Stimulated activated CD4-positive, alpha-beta T cell treated with anti-CD3 and anti-CD28 coated beads, Interleukin-15, amount 100 ng/mL, for 48 hours (primary cell): ENCODE measurements around the gene GMEB2.
"Not testable (repeated sequence)": the region's sequence is repeated elsewhere in the genome, so short reads cannot be mapped to it uniquely, and the experiment has no call there.

ENCODE experiments used
- DNase-seq, 2 donors: peaks; one replicate each; pipeline ENCODE4 v3.0.0-alpha.2; 2020; ENCODE audit warnings: low read depth in 2 of 2

Gene GMEB2

GRCh38 chr20:63560856-63561609 is 65.9 kb downstream of the GMEB2 start:
- no peak for DNase-seq

DNA sequence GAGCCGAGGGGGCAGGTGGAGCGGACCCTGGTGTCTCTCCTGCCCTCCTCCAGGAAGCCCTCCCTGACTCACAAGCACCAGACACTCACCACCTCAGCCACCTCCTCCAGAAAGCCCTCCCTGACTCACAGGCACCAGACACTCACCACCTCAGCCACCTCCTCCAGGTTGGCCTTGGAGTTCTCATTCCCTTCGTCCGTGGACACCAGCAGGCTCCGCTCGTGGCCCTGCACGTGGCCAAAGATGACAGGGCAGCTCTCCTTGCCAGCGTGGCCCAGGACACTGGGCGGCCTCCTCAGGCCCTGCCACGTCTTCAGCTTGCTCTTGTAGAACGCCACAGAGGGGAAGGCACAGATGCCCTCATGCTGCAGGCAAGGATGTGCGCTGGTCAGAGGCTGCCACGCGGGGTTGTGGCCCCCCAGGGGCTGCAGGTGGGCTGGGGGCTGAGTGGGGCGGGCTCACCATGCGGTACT is 66.5 kb downstream of the GMEB2 start:
- no peak for DNase-seq

DNA sequence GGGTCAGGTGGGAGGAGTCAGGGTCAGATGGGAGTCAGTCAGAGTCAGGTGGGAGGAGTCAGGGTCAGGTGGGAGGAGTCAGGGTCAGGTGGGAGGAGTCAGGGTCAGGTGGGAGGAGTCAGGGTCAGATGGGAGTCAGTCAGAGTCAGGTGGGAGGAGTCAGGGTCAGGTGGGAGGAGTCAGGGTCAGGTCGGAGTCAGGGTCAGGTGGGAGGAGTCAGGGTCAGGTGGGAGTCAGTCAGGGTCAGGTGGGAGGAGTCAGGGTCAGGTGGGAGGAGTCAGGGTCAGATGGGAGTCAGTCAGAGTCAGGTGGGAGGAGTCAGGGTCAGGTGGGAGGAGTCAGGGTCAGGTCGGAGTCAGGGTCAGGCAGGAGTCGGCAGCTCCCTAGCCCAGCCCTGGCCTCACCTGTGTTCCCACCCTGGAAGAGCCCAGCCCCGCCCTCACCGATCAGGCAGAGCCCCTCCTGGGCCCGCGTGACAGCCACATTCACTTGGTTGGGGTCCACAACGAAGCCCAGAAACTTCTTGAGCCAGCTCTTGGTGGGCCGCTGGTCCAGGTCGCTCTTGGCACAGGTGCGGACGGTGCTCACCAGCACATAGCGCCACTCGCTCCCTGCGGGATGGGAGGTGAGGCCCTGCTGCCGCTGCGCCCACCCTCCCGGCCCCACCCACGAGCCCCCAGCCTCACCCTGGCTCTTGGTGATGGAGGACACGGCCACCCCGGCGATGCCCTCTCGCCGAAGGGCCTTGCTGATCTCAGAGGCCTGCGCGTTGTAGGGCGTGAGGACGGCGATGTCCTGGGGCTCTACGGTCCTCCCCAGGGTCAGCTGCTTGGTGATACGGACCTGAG is 67.2 kb downstream of the GMEB2 start:
- not testable (repeated sequence) for DNase-seq

DNA sequence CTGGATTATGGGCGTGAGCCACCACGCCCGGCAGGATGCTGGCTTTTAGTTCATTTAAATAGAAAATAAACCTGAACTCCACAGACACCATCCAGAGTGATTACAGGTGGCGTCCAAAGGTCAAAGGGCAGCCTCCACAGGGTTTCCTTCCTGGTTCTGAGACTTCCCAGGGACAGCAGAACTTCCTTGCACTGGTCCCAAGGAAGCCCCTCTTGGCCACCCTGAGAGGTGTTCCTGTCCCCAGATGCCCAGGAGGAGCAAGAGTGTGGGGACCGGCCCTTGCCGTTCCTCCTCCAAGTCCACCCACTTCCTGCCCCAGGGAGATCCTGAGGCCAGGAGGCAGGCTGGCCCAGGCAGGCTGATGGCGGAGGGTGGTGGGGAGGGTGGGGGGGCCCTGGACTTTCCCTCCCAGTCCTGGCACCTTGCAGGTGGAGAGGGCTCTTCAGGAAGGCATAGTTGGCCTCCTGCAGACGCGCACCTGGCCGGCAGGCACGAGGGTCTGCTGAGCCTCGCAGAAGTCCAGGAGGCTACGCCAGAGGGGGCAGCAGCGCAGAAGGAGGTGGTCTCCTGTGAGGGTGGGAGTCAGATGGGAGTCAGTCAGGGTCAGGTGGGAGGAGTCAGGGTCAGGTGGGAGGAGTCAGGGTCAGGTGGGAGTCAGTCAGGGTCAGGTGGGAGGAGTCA is 68.0 kb downstream of the GMEB2 start:
- no peak for DNase-seq

- DNase-seq, result no peak
Measured at GRCh38 chr20:63557481-63557891, 69.4 kb downstream of the GMEB2 start.

DNA sequence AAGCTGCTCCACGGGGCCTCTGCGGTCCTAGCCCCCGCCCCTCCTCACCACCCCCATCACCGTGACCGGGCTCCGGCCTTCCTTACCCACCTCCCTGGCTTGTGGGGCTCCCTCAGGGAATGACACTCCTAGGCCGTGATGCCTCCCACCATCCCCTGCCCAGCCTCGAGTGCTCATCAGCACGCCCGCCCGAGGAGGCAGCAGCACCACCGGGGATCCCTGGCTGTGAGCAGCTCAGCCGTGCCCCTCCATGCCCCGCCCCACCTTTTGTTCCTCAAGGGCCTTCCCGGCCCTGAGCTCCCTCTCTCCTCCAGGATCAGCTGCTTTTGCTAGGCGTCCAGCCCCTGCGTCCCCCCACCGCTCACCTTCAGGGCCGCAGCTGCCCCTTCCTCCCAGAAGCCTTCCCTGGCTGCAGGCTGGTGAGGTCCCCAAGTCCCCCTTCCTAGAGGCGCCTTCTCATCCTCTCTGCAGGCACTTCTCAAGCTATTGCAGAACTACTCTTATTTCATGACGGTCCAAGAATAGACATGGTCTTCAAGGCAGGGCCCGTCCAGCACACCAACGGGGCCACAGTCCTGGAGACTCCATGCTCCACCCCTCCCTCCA is 69.9 kb downstream of the GMEB2 start:
- no peak for DNase-seq

DNA sequence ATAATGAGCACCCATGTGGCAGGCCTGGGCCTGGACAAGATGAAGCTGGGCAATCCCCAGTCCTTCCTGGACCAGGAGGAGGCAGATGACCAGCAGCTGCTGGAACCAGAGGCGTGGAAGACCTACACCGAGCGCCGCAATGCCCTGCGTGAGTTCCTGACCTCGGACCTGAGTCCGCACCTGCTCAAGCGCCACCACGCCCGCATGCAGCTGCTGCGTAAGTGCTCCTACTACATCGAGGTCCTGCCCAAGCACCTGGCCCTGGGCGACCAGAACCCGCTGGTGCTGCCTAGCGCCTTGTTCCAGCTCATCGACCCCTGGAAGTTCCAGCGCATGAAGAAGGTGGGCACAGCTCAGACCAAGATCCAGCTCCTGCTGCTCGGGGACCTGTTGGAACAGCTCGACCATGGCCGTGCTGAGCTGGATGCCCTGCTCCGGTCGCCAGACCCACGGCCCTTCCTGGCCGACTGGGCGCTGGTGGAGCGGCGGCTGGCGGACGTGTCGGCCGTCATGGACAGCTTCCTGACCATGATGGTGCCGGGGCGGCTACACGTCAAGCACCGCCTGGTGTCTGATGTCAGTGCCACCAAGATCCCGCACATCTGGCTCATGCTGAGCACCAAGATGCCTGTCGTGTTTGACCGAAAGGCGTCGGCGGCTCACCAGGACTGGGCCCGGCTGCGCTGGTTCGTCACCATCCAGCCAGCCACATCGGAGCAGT is 71.1 kb downstream of the GMEB2 start:
- no peak for DNase-seq

DNA sequence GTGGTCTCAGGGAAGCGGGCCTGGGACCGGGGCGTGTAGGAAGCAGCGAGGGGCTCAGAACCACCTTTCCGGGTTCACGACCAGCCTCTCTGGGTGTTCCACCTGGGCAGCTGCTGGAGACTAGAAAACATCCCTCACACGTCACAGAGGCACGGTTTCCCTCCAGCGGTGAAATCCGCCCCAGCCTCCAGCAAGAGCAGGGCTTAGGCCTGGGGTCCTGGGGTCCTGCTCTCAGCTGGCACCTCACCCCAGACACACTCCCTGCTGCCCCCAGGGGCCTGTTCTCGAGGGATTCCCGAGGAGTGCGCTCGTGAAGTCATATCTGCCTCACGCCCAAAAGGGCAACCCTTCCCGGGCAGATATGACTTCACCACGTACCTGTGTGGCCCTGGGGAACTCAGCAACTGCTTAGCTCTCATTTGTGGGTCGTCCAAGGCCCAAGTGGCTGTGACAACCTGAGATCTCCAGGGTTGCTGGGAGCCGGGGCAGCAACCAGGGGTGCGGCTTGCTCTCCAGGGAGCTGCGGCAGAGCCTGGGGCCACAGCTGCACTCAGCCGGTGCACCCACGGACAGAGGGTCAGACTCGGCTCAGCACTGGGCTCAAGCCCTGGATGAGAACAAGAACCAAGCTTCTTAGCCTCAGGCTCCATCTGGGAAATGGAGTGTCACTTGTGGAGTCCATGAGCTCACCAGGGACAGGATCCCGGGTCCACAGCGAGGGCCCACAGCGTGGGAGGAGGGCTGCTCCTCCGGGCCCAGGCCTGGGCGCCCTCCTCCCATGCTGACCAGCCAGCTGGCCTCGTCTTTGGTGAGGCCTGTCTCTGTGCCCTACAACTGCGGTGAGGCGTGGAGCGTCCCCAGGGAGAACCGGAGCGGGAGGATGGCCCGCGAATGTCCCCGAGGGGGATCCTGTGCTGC is 72.3 kb downstream of the GMEB2 start:
- DNase-seq, result no peak

- DNase-seq, result no peak
Measured at GRCh38 chr20:63553933-63554290, 73.0 kb downstream of the GMEB2 start, which contains the start of gene FNDC11. FNDC11 (plus strand) TSS chr20:63554159; CDS start chr20:63555664, 1,505 bp downstream.

GRCh38 chr20:63553251-63553932 is 73.5 kb downstream of the GMEB2 start:
- DNase-seq, result peak; percentile 87 to 90

- DNase-seq, result no peak
Measured at GRCh38 chr20:63552481-63553249, 74.2 kb downstream of the GMEB2 start.

- no peak for DNase-seq
Measured at GRCh38 chr20:63551068-63551467, 75.8 kb downstream of the GMEB2 start.

DNA sequence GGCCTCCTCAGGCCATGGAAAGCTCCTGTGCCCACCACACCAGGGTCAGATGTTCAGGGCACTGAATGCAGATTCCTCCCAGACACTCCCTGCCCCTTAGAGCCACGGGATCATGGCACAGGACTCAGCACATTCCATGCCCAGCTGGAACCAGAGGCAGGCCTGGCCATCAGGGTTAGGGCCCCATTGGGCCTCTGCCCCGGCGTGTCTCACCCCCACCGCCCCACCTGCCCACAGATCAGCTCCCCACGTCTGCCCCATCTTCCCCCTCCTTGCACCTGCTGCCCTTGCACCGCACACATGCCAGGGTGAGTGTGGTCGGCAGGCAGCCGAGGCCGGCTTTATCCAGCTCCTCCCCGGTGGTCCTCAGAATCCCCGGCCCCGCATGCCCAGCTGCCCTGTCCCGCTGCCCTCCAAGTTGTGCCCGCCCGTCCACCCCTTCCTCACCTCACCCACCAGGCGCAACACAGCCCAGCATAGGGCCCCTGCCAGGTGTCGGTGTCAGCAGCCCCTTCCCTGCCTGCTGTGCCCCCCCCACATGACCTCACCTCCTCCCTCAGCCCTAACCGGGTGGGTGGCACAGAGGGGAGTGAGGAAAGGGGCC is 77.1 kb downstream of the GMEB2 start:
- no peak for DNase-seq

DNA sequence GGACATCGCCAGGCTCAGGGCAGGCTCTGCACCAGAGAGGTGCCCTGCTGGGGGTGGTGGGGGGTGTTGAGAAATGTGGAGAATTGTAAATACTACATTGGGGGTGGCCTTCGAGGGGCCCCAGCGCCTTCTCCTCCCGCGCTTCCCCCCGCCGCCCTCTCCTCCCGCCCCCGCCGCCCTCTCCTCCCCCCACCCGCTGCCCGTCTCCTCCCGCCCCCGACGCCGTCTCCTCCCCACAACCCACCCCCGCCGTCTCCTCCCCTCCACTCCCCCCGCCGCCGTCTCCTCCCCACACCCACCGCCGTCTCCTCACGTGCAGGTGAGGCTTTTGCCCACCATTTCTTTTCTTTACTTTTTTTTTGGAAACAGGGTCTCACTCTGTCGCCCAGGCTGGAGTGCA is 77.9 kb downstream of the GMEB2 start:
- no peak for DNase-seq

DNA sequence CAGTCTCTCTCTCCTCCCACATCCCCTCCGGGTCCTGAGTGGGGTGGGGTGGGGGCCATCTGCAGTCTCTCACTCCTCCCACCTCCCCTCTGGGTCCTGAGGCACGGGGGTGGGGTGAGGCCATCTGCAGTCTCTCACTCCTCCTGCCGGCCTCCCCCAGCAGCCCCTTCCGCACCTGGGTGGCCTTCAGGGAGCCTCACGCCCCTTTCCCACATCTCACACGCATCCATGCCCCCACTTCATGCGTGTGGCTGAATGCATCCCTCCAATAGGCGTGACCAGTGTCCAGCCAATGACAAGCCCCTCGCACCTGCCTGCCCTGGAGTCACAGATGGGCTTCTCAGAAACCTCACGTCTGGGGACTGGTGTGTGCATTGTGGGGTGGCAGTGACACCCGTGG is 78.4 kb downstream of the GMEB2 start:
- no peak for DNase-seq

- no peak for DNase-seq
Measured at GRCh38 chr20:63547725-63548480, 79.0 kb downstream of the GMEB2 start, which contains the start of gene SRMS. SRMS (minus strand) TSS chr20:63547749; CDS start chr20:63547463, 286 bp downstream.

DNA sequence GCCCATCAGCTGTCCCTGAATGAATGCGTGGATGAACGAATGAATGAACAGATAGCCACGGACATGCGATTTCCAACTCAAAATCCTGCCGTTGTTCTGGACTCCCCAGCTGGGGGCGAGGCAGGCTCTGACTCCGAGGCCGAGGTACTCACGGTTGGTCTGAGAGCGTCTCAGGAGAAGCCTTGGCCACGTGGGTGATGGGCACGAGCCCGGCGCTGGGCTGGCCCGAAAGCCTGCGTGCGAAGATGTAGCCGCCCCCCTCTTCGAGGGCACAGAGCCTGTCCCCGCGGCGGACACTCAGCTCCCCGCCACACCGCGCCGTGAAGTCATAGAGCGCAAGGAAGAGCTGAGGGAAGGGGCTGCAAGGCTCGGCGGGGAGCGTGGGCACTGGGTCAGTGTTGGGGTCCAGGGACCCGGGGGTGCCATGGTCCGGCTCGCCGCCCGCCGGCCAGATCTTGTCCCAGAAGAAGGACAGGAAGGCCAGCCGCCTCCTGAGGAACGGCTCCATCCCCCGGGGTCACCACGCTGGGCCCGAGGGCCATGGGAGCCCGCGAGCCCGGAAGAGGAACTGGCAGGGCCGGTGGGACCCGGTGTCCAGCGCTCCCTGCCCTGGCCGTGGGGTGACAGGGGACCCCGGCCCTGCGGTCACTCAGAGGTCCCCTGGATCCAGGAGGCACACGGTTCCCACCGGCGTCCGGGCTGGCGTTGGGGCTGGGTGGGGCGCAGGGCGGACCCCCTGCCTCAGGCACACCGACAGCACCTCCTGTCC is 79.8 kb downstream of the GMEB2 start:
- DNase-seq, result no peak
